Peyer's patch (tissue), 4 donors: ENCODE results near the gene SH3BGRL2.

Source experiments
- CTCF ChIP-seq, 6 experiments: fragments of 450-650 bp in 4 of 6; fragments of 200-600 bp in 2 of 6; sonication (generic) in 1 of 6; IDR thresholded peaks; one replicate each; pipeline ENCODE4 v1.5.1; 2017 to 2019; ENCODE audit warnings: antibody characterized with exemption in 6 of 6, mild to moderate bottlenecking in 3 of 6, moderate library complexity in 1 of 6
- POLR2A ChIP-seq, 2 donors: fragments of 450-650 bp; IDR thresholded peaks; one replicate each; pipeline ENCODE4 v1.5.1; 2017; ENCODE audit warnings: antibody characterized with exemption in 2 of 2, mild to moderate bottlenecking in 2 of 2, moderate library complexity in 2 of 2

DNA sequence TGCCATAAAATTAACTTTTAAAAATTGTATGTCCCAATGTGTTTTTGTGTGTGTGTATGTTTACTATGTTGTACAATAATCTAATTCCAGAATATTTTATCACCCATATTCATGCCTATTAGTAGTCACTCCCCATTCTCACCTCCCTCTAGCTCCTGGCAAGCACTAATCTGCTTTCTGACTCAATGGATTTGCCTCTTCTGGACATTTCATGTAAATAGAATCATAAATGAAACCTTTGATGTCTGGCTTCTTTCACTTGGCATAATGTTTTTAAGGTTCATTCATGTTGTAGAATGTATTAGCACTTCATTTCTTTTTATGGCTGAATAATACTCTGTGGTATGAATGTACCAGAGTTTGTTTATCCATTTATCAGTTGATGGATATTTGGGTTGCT is 15.4 kb downstream of the SH3BGRL2 start:
- TF ChIP-seq CTCF (IDR thresholded peaks at IDR 0.05), result no peak
- TF ChIP-seq POLR2A (IDR thresholded peaks at IDR 0.05), result no peak
